ENCODE measurements around the gene TMEM98.

DNA sequence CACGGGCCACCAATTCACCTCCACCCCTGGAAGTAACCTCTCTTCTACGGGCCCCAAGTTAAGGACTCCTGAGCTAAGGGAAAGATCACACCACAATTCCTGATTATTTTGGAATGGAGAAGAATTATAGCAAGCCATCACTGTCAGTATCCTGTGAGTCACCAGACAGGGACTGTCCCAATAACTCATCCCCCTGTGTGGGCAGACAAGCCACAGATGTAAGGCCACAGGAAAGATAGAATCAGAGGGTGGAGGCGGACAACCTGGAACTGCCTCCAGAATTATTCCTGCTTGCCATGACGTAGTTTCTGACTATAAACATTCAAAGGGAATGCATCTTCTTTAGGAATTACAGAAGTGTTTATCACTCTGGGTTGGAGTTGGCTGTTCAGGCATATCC lies 45.2 kb upstream of the TMEM98 start:
- TF ChIP-seq, protein P1, sequence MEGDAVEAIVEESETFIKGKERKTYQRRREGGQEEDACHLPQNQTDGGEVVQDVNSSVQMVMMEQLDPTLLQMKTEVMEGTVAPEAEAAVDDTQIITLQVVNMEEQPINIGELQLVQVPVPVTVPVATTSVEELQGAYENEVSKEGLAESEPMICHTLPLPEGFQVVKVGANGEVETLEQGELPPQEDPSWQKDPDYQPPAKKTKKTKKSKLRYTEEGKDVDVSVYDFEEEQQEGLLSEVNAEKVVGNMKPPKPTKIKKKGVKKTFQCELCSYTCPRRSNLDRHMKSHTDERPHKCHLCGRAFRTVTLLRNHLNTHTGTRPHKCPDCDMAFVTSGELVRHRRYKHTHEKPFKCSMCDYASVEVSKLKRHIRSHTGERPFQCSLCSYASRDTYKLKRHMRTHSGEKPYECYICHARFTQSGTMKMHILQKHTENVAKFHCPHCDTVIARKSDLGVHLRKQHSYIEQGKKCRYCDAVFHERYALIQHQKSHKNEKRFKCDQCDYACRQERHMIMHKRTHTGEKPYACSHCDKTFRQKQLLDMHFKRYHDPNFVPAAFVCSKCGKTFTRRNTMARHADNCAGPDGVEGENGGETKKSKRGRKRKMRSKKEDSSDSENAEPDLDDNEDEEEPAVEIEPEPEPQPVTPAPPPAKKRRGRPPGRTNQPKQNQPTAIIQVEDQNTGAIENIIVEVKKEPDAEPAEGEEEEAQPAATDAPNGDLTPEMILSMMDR (IDR thresholded peaks at IDR 0.05; ENCODE audit: low read depth, low read length): no peak
- TF ChIP-seq POLR2A (IDR thresholded peaks at IDR 0.05; ENCODE audit: extremely low read depth, insufficient read length) (no peak), MYC (IDR thresholded peaks at IDR 0.05; ENCODE audit: low read depth, low read length) (no peak)
- TF ChIP-seq, protein P2, sequence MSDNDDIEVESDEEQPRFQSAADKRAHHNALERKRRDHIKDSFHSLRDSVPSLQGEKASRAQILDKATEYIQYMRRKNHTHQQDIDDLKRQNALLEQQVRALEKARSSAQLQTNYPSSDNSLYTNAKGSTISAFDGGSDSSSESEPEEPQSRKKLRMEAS (IDR thresholded peaks at IDR 0.05; ENCODE audit: low read depth, low read length): no peak
